Neural progenitor cell (in vitro differentiated cells): ENCODE data around the gene MXRA8. TPM values are rescaled to one million over a fixed set of nuclear protein-coding genes. Genes with fewer than 3 reads are reported as not detected.

ENCODE experiments used
- DNase-seq: peaks from one replicate; pipeline ENCODE4 v3.0.0-alpha.2; 2016; ENCODE audit warnings: low spot score
- H2AFZ ChIP-seq: fragments of 200-600 bp; sonication (generic); replicated peaks from 2 replicates; pipeline ENCODE4 v1.6.1; 2016; ENCODE audit warnings: antibody characterized with exemption
- H3F3A ChIP-seq: fragments of 200-600 bp; sonication (generic); 2 replicates; pipeline ENCODE4 v1.6.1; 2016; ENCODE audit warnings: antibody characterized with exemption, low read depth
- H3K27ac ChIP-seq: fragments of 200-600 bp; sonication (generic); 2 replicates; pipeline ENCODE4 v1.5.1; 2016; ENCODE audit warnings: mild to moderate bottlenecking
- H3K27me3 ChIP-seq: fragments of 200-600 bp; sonication (generic); 2 replicates; pipeline ENCODE4 v1.6.1; 2016; ENCODE audit warnings: mild to moderate bottlenecking, moderate library complexity
- H3K36me3 ChIP-seq: fragments of 200-600 bp; sonication (generic); 2 replicates; pipeline ENCODE4 v1.5.1; 2016
- H3K4me1 ChIP-seq: fragments of 200-600 bp; sonication (generic); 2 replicates; pipeline ENCODE4 v1.6.1; 2016; ENCODE audit warnings: mixed run types
- H3K4me2 ChIP-seq: fragments of 200-600 bp; sonication (generic); 2 replicates; pipeline ENCODE4 v1.6.1; 2016
- H3K4me3 ChIP-seq: fragments of 200-600 bp; sonication (generic); 2 replicates; pipeline ENCODE4 v1.5.1; 2016
- H3K79me2 ChIP-seq: fragments of 200-600 bp; sonication (generic); 2 replicates; pipeline ENCODE4 v1.6.1; 2016; ENCODE audit warnings: low read depth
- H3K9ac ChIP-seq: fragments of 200-600 bp; sonication (generic); 2 replicates; pipeline ENCODE4 v1.6.1; 2016
- H3K9me3 ChIP-seq: fragments of 200-600 bp; sonication (generic); 2 replicates; pipeline ENCODE4 v1.5.1; 2016; ENCODE audit warnings: low read depth
- H4K20me1 ChIP-seq: fragments of 200-600 bp; sonication (generic); 2 replicates; pipeline ENCODE4 v1.6.1; 2016; ENCODE audit warnings: low read depth
- H3K27ac Mint-ChIP-seq: 3 replicates; pipeline ENCODE4 v1.8.0; 2021; ENCODE audit warnings: mixed read lengths
- H3K27me3 Mint-ChIP-seq: 2 replicates; pipeline ENCODE4 v1.8.0; 2022; ENCODE audit warnings: low read depth, mild to moderate bottlenecking, inconsistent platforms, moderate library complexity, mixed read lengths; ENCODE audit not compliant: insufficient read depth
- H3K36me3 Mint-ChIP-seq: 3 replicates; pipeline ENCODE4 v1.8.0; 2021; ENCODE audit warnings: mixed read lengths
- H3K4me1 Mint-ChIP-seq: 3 replicates; pipeline ENCODE4 v1.8.0; 2021; ENCODE audit warnings: mixed read lengths
- H3K4me3 Mint-ChIP-seq: 3 replicates; pipeline ENCODE4 v1.8.0; 2021; ENCODE audit warnings: mild to moderate bottlenecking, moderate library complexity, mixed read lengths
- H3K9me3 Mint-ChIP-seq: 3 replicates; pipeline ENCODE4 v1.8.0; 2020; ENCODE audit warnings: mixed read lengths
- EZH2 ChIP-seq: fragments of 200-600 bp; sonication (generic); IDR thresholded peaks from 2 replicates; pipeline ENCODE4 v1.6.1; 2017; ENCODE audit warnings: antibody characterized with exemption, mild to moderate bottlenecking, moderate library complexity
- EZH2phosphoT487 ChIP-seq: fragments of 200-600 bp; sonication (generic); IDR thresholded peaks from 2 replicates; pipeline ENCODE4 v1.6.1; 2017; ENCODE audit warnings: antibody characterized with exemption
- total RNA-seq: library from RNA; depleted of rRNA; stranded (reverse); fragments of >200 nt; gene quantifications from 2 replicates; pipeline ENCODE4 v1.2.3, GENCODE V29; 2015; ENCODE audit warnings: low replicate concordance
- TF ChIP-seq, protein P1 (sequence below): fragments of 200-600 bp; sonication (generic); IDR thresholded peaks from 2 replicates; pipeline ENCODE4 v1.5.1; 2017; ENCODE audit warnings: antibody characterized with exemption, mild to moderate bottlenecking

Gene MXRA8
- total RNA-seq, 1 donor from 2014 or later: 6.8 TPM

DNA sequence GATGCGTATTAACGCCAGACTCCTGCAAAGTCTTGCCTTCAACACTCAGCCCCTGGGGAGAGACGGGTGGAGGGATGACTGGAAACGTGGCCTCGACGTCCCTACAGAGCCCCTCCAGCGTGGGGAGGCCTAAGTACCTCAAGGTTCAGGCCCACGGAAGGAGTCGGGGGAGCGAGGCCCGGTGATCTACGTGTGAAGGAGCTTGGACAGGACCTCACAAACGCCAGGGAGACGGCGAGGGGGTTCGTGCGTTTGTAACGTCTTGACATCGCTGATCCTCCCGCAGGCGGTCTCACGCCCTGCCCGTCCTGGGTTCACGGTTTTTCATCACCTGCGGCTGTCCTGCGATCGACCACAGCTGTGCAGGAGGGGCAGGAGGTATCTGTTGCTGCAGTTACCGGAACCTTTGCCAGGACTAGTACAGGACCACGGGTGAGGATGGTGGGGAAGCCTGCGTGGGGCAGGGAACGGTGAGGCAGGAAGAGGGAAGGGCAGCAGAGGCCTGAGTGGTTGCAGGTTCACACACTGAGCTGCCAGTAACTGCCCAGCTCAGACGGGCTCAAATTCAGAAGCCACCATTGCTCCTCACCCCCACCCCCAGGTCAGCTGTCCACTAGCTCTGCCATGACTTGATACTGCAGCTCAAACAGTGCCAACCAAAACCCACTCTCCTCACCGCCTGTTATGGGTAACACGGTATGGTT is 41.7 kb upstream of the MXRA8 start:
- Mint-ChIP-seq H3K27me3 (peaks cover 8% of the 10 kb centered on the region), H3K4me1 (peaks cover 23% of the 10 kb centered on the region)
- TF ChIP-seq EZH2: peak; percentile 9
- TF ChIP-seq, protein P1, sequence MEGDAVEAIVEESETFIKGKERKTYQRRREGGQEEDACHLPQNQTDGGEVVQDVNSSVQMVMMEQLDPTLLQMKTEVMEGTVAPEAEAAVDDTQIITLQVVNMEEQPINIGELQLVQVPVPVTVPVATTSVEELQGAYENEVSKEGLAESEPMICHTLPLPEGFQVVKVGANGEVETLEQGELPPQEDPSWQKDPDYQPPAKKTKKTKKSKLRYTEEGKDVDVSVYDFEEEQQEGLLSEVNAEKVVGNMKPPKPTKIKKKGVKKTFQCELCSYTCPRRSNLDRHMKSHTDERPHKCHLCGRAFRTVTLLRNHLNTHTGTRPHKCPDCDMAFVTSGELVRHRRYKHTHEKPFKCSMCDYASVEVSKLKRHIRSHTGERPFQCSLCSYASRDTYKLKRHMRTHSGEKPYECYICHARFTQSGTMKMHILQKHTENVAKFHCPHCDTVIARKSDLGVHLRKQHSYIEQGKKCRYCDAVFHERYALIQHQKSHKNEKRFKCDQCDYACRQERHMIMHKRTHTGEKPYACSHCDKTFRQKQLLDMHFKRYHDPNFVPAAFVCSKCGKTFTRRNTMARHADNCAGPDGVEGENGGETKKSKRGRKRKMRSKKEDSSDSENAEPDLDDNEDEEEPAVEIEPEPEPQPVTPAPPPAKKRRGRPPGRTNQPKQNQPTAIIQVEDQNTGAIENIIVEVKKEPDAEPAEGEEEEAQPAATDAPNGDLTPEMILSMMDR: no peak

DNA sequence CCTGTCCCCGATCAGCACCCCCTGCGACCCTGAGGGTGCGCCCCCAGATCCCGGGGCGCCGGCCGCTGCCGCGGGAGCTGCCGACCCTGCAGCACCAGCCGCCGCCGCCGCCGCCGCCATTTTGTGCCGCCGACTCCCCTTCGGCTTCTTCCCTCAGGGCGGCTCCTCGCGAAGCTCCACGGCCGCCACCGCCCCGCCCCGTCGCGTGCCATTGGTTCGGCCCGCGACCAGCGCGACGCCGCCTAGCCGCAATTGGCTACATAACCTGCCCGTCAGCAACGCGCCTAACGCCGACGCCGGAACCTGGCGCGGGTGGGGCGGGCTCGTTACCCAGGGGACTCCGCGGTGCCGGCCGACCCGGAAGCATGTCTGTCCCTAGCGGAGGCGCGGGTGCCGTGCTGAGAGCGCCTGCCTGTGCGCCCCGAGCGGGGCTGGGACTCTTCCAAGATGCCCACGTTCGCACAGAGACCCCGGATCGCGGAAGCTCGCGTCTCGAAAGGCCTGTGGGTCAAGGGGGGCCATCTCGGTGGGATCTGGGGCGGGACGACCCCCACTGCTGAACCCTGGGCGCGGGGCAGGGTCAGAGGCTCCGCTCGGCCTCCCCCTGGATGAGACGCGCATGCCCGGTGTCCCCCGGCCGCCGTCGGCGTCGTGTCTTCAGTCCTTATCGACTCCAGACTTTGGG is 41.0 kb upstream of the MXRA8 start, which contains the start of gene CCNL2:
TSS of gene CCNL2 (minus strand) at position 149 of the 685 bp plus-strand sequence. CDS start at position 120, 29 bp downstream.
- Histone ChIP-seq H4K20me1 (peaks cover 21% of the 10 kb centered on the region), H3K4me2 (peak within 1 kb of the TSS; percentile 90), H3K36me3 (peaks cover 6% of the 10 kb centered on the region), H2AFZ (no peak within 1 kb of the TSS), H3K9me3 (no peaks in the 10 kb centered on the region), H3K79me2 (peaks cover 71% of the 10 kb centered on the region), H3K4me1 (peaks cover 11% of the 10 kb centered on the region), H3F3A (peaks cover 43% of the 10 kb centered on the region), H3K27ac (peak within 1 kb of the TSS; percentile 6), H3K4me3 (peak within 1 kb of the TSS; percentile 97), H3K27me3 (no peaks in the 10 kb centered on the region), H3K9ac (peak within 1 kb of the TSS; percentile 99)
- TF ChIP-seq EZH2phosphoT487 (no peak), EZH2 (peak; percentile 39)
- TF ChIP-seq, protein P1: peak; percentile 65
- peak within 1 kb of the TSS; percentile 96 for H3K4me3 Mint-ChIP-seq
- no peaks in the 10 kb centered on the region for H3K9me3 Mint-ChIP-seq
- H3K27ac Mint-ChIP-seq: peak within 1 kb of the TSS; percentile 74
- H3K36me3 Mint-ChIP-seq: peaks cover 28% of the 10 kb centered on the region
- H3K27me3 Mint-ChIP-seq: peaks cover 8% of the 10 kb centered on the region
- peak; percentile 100 for DNase-seq
- H3K4me1 Mint-ChIP-seq: peaks cover 23% of the 10 kb centered on the region

More for the DNA sequence above, 41.7 kb upstream of the MXRA8 start:
- Histone ChIP-seq H3K4me1 (peaks cover 11% of the 10 kb centered on the region), H3K9me3 (no peaks in the 10 kb centered on the region), H2AFZ (no peak overlapping the region), H3K9ac (peak overlapping the region; percentile 87), H3K36me3 (peaks cover 6% of the 10 kb centered on the region), H3F3A (peaks cover 43% of the 10 kb centered on the region), H3K4me3 (peak overlapping the region; percentile 97), H3K79me2 (peaks cover 74% of the 10 kb centered on the region), H3K4me2 (peak overlapping the region; percentile 86), H3K27ac (no peak overlapping the region), H4K20me1 (peaks cover 21% of the 10 kb centered on the region), H3K27me3 (no peaks in the 10 kb centered on the region)
- Mint-ChIP-seq H3K4me3 (peak overlapping the region; percentile 96), H3K27ac (peak overlapping the region; percentile 87), H3K9me3 (no peaks in the 10 kb centered on the region), H3K36me3 (peaks cover 28% of the 10 kb centered on the region)
- peak; percentile 47 for DNase-seq

DNA sequence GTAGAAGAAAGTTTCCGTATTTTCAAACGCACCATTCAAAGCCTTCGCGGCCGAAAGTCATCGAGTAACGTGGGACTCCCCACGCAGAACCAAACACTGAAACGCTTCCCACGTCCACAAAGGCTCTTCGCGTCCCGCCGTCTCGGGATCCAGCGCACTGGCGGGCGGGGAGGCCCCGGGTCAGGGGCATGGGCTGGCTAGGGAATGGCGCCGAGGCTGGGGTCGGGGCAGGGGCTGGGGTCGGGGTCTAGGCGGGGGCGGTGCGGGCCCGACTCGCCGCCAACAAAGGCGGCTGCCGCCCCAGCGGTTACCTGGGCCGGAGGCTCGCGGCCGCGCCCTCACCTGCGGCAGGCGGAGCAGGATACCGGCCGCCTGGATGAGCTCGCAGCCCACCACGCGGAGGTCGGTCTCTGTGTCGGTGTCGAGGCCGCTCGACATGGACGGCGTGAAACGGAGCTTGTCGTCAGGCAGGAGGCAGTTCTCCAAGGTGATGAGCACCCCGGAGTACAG is 40.4 kb upstream of the MXRA8 start:
- Histone ChIP-seq H3K27ac (peak overlapping the region; percentile 6), H3K9ac (peak overlapping the region; percentile 99), H3K4me2 (peak overlapping the region; percentile 90), H3K9me3 (no peaks in the 10 kb centered on the region), H3F3A (peaks cover 40% of the 10 kb centered on the region), H3K27me3 (no peaks in the 10 kb centered on the region), H3K4me1 (peaks cover 11% of the 10 kb centered on the region), H3K79me2 (peaks cover 76% of the 10 kb centered on the region), H3K4me3 (peak overlapping the region; percentile 97), H3K36me3 (peaks cover 6% of the 10 kb centered on the region), H4K20me1 (peaks cover 21% of the 10 kb centered on the region), H2AFZ (no peak overlapping the region)
- peak overlapping the region; percentile 96 for H3K4me3 Mint-ChIP-seq
- H3K27ac Mint-ChIP-seq: peak overlapping the region; percentile 74
- H3K4me1 Mint-ChIP-seq: peaks cover 23% of the 10 kb centered on the region
- no peak for DNase-seq
- H3K36me3 Mint-ChIP-seq: peaks cover 30% of the 10 kb centered on the region
- peaks cover 10% of the 10 kb centered on the region for H3K27me3 Mint-ChIP-seq
- no peak for TF ChIP-seq EZH2phosphoT487
- TF ChIP-seq, protein P1: no peak
- no peak for TF ChIP-seq EZH2
- H3K9me3 Mint-ChIP-seq: no peaks in the 10 kb centered on the region
